ENCODE results near the gene GTPBP6.
"Not testable (repeated sequence)": the region's sequence is repeated elsewhere in the genome, so short reads cannot be mapped to it uniquely, and the experiment has no call there.

Gene GTPBP6

GRCh38 chrX:334331-334891 lies 15.8 kb upstream of the GTPBP6 start:
- DNase-seq: no peak

DNA sequence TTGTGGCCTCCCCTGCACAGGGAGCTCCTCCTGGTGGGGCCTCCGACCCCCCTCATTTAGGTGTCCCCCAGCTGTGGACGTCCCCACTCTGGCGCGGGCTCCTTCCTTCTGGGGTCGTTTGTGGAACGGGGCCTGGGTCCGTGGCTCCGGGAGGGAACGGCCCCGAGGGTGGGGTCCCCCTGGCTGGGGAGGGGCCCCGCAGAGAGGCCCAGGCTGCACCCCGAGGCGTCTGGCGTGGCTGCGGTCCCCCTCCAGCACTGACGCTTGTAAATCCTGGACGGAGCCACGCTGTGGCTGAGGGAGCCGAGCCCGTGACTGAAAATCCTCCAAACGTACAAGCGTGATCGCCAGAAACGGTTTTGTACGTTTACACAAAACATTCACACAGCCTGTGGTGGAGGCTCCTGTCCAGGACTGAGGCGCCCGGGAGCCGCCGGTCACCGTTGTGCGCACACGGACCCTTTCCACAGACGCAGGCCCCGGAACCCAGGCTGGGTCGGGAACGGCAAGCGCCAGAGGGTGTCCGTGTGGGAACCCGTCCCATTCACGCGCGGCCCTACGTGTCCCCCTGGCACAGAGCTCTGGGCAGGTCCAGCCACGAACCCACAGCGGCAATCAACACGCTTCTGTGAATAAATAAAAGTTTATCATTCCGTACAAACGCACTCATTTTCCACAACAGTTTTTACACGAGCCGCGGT lies 15.2 kb upstream of the GTPBP6 start:
- no peak for DNase-seq

DNA sequence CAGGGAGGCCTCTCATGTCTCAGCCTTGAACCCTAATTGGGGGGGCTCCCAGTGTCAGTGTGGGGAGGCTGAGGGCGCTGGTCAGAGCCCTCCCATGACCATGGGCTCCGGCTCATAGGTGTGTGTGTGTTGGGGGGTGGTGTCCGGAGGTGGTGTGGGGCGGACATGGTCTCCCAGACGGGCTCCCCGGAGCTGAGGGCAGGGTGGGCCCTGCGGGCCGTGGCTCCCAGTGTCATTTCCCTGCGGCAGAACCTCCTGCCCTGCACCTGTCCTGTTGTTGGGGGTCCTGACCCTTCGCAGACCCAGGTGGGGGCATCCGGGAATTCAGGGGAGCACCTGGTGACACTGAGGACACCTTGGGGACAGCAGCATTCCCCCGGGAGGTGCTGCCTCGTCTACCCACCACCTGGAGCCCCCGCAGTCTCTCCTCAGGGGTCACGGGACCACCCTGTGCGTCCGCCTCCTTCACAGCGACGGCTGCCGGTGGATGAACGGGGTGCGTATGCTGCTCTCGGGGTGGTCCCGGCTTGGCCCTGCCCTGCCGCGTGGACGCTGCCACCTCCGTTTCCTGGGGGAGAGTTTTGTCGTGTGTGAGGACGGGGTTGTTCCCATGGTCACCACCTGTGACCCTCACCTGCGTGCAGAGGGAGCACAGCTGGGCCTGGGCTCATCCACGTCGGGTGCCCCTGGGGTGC lies 14.5 kb upstream of the GTPBP6 start:
- no peak for DNase-seq

DNA sequence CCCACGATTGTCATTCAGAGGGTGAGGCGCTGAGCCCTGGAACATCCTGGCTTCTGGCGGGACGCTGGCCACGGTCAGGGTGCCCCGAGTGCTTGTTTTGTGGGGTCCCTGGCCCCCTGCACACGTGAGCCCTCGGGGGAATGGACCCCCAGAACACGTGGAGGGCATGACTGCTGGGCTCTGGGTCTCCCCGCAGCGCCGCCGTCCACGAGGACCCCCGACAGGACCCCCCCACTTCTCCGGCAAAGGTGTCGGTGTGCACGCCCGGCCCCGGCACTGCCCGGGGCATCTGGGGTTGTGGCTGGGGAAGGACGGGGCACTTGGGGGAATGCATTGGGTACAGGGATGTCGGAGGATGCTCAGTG lies 13.9 kb upstream of the GTPBP6 start:
- DNase-seq: no peak

DNA sequence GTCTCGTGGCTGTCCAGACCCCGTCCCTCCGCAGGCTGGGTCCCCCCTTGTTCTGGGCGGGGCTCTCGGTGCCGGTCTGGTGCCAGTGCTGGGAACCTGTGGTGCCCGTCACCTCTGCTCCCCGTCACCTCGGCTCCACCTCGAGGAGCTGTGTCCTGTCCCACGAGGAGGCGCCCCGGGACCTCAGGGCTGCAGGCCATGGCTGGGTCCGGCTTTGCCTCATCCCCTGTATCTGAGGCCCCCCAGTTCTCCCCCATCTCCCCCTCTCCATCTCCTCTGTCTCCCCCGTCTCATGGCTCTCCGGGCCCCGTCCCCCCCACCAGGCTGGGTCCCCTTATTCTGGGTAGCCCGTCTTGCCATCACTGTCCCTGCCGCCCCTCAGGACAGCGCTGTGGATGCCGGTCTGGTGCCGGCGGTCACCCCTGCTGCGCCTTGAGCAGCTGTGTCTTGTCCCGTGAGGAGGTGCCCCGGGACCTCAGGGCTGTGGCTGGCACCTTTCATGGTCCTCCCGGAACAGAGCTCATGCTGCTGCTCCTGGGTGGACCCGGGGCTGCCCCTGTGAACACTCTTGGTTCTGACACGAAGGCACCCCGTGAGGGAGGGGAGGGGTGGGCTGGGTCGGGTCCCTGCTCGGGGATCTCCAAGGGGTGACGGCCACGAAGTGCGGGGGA lies 13.4 kb upstream of the GTPBP6 start:
- DNase-seq: no peak

DNA sequence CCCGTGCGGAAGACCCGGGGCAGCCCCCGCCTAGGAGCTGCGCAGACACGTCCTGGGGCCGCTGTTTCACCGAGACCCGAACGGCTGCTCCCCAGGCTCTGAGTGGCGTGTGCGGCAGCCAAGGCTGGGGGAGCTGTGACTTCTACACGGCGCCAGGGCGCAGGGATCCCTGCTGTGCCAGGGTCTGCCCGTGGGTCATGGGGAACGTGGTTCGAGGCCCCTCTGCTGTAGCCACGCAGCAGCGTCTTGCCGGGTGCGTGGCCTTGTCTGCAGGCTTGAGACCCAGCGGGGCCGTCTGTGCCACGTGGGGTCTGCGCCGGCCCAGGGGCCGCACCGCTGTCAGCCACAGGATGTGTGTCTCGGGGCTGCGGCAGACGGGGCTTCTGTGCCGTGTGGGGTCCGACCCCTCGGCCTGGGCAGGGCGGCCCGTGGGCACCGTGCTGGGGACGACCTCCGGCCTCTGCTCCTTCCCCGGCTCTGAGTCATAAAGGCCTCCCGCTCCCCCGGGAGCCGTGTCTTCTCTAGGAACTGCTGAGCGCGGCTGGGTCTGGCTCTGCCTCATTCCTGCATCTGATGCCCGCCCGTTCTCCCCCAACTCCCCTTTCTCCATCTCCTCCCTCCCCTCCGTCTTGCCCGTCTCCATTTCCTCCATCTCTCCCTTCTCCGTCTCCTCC lies 12.7 kb upstream of the GTPBP6 start:
- DNase-seq: no peak

DNA sequence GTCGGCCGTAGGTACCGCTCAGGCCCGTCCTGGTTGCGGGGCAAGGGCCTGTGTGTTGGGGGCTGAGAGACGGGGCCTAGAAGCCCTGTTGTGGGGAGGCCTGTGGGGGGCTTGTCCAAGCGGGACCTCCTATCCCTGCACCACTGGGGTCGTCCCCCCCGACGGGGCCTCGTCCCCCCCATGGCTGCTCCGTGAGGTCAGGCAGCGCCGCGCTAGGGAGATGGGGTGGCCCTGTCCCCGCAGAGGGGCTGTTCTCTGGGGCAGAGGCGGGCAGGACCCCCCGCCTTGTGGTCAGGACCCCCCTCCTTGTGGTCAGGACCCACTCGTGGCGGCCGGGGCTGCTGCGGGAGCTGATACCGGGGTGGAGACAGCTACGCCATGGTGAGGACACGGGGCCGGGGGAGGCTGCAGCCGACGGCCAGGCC lies 12.1 kb upstream of the GTPBP6 start:
- DNase-seq: no peak

GRCh38 chrX:330141-330725 lies 11.6 kb upstream of the GTPBP6 start:
- DNase-seq: not testable (repeated sequence)

- no peak for DNase-seq
Measured at GRCh38 chrX:329291-329910, 10.8 kb upstream of the GTPBP6 start.

- no peak for DNase-seq
Measured at GRCh38 chrX:327660-328126, 9.1 kb upstream of the GTPBP6 start.

GRCh38 chrX:324664-325063 lies 6.1 kb upstream of the GTPBP6 start:
- not testable (repeated sequence) for DNase-seq

DNA sequence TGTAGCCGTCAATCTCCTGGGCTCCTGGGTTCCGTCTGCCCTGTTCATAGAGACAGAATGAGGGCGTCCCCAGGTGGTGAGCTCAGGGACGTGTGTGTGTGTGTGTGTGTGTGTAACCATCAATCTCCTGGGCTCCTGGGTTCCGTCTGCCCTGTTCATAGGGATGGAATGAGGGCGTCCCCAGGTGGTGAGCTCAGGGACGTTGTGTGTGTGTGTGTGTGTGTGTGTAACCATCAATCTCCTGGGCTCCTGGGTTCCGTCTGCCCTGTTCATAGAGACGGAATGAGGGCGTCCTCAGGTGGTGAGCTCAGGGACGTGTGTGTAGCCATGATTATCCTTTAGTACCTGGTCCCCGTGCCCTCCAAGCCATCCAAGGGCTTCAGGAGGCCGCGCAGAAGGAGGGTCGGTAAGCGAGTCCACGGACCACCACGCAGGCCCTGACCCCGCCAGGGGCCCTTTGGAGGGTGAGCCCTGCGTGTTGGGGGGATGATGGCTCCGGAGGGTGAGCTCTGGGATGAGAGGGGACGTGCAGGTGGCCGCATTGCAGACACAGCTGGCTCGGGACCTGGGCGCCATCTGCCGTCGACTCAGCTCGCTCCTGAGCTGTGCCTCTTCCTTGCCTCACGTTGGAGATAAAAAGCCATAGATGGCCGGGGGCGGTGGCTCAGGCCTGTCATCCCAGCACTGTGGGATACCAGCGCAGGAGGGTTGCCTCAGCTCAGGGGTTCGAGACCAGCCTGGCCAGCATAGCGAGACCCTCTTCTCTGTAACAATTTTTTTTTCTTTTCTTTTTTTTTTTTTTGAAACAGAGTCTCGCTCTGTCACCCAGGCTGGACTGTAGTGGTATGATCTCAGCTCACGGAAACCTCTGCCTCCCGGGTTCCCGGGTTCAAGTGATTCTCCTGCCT lies 5.4 kb upstream of the GTPBP6 start:
- no peak for DNase-seq

DNA sequence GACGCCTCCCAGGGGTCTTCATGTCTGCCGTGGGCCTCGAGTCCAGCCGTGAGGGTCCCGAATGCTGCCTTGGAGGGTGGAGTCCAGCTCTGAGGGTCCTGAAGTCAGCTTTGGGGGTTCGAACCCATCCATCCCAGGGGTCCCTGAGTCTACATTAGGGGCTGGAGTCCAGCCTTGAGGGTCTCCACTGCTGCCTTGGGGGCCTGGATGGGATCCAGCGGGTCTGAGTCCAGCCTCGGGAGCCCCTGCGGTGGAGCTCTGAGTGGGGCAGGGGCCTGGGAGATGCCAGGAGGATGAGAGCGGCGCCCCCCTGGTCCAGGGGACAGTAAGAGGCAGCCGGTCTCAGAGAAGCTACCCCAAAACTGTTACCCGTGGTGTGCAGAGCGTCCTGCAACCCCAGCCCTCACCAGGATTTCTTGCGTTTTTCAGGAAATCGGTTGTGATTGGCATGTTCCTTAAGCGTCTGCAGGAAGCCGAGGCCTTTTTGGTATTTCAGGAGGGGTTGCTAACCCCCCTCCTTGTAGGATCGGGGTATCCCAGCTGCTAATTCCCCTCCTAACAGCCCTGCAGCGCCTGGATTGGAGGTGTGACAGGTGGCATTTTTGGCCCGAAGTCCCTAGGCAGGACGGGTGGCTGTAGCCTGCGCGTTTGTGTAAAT lies 1.7 kb upstream of the GTPBP6 start:
- no peak for DNase-seq

DNA sequence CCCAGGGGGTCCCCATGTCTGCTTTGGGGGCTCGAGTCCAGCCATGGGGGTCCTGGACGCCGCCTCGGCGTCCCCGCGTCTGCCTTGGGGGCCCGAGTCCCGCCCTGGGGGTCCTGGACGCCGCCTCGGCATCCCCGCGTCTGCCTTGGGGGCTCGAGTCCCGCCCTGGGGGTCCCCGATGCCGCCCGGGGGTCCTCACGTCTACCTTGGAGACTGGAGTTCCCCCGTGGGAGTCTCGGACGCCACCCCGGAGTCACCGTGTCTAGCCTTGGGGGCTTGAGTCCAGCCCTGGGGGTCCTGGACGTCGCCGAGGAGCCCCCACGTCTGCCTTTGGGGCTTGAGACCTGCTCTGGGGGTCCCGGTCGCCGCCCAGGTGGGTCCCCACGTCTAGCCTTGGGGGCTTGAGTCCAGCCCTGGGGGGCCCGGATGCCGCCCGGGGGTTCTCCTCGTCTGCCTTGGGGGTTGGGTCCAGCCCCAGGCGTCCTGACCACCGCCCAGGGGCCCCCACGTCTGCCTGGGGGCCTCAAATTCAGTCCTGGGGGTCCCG lies 1.1 kb upstream of the GTPBP6 start:
- DNase-seq: no peak

GRCh38 chrX:318068-318738 lies 393 bp downstream of the GTPBP6 start:
- DNase-seq: no peak

DNA sequence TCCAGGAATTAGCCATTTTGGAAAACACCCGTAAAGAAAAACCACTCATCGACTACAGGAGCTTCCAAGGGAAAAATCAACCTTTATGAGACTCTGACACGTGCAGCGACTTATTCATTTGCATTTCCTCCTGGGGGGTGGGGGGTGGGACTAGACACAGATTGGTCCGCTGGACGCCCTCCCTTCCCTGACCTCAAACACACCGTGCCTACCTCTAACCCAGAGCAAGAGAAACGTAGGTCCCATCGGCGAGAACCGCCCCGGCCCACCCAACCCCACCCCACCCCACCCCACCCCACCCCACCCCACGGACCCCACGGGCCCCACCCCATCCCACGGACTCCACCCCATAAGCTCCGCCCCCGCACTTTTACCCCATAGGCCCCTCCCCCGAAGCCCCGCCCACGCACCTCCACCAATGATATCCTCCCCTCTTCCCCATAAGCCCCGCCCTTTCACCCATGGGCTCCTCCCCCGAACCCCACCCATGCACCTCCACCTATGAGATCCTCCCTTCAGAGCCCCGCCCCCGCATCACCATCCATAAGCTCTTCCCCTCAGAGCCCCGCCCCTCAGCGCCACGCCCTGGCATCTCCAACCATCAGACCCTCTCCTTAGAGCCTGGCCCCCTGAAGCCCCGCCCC lies 1.1 kb downstream of the GTPBP6 start:
- no peak for DNase-seq

DNA sequence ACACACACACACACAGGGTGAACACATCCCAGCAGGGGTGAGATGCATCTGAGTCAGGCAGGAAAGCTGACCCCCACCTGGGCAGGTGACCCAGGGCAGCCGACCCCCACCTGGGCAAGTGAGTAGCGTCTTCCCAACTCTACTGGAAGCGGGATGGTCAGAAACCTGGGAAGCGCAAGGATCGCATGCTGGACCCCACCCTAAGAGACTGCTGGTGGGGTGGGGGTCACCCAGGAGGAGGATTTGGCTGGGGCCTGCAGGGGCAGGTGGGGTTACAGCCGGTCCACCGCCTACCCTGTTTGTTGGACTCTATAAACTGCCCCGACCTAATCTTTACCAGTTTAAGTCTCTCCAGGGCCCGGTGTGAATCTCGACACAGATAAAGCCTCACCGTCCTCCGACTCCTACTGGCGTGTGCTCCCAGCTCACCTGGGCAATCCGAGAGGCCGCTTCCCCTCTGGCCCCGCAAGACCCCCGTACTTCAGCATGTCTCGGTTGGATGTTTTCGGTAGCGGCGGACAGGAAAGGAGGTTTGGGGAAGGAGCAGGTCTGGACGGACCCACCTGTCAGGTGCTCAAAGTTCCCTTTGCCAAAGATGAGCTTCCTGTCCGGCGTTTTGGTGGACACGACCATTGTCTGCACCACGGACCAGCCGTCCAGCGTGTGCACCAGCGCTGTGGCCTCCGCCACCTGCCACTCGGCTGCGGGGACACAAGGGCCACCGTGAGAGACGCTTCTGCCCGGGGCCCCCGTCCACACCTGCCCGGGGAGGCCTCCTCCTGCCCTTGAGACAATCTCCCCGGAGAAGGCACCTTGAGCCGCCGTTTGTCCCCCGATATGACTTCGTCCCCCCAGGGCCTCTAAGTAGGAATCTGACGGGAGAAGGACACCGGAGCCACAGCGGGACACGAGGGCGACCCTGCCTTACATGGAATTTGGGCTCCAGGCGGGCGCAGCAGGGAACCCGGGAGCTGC lies 2.0 kb downstream of the GTPBP6 start:
- no peak for DNase-seq
